Right lobe of liver (tissue), 4 donors: ENCODE measurements around the gene NBAS.

Experiments
- CTCF ChIP-seq, 4 donors: fragments of 200-600 bp in 3 of 4; fragments of 450-650 bp in 1 of 4; IDR thresholded peaks; one replicate each; pipeline versions ENCODE4 v1.5.1 to v1.8.0; 2016 to 2022; ENCODE audit warnings: antibody characterized with exemption in 4 of 4, mild to moderate bottlenecking in 2 of 4
- POLR2A ChIP-seq: fragments of 450-650 bp; IDR thresholded peaks from one replicate; pipeline ENCODE4 v1.6.1; 2017; ENCODE audit warnings: antibody characterized with exemption, mild to moderate bottlenecking
- donor health status: DM: no; HTN: no; CAD: no.
- donor health status: DM: no; HTN: no; CAD: no.
- donor health status: DM: no; HTN: yes; CAD: no.

- TF ChIP-seq CTCF (IDR thresholded peaks at IDR 0.05) (no peak), POLR2A (no peak)
These were observed 32.2 kb upstream of the NBAS start for GRCh38 chr2:15593327-15593705.
